Activated CD8-positive, alpha-beta memory T cell treated with anti-CD3 and anti-CD28 coated beads, Interleukin-2, amount 10 ng/mL, durations not matched to agents 7 days and 5 days (primary cell): Measurements from ENCODE around the gene PPP1R3G. TPM values are rescaled to one million over a fixed set of nuclear protein-coding genes. Genes with fewer than 3 reads are reported as not detected.

Source experiments
- ATAC-seq: fragments of 150-1000 bp; cut with Tn5 transposase; one replicate; pipeline ENCODE4 v1.10.0; 2021; ENCODE audit warnings: moderate library complexity
- CTCF ChIA-PET: fragments of 350-600 bp; sonication (Branson Sonifier 250); formaldehyde crosslinking; loops from one replicate; lab custom pipeline; 2021; ENCODE audit warnings: antibody characterized with exemption; lab: Charles Lee
- DNase-seq: peaks from one replicate; pipeline ENCODE4 v3.0.0-alpha.2; 2020
- H3K27ac Mint-ChIP-seq: one replicate; pipeline ENCODE4 v1.8.0; 2021; ENCODE audit warnings: mild to moderate bottlenecking, mixed read lengths
- H3K27me3 Mint-ChIP-seq: one replicate; pipeline ENCODE4 v1.8.0; 2021; ENCODE audit warnings: mixed read lengths
- H3K36me3 Mint-ChIP-seq: one replicate; pipeline ENCODE4 v1.8.0; 2021; ENCODE audit warnings: mild to moderate bottlenecking, mixed read lengths
- H3K4me1 Mint-ChIP-seq: one replicate; pipeline ENCODE4 v1.8.0; 2021; ENCODE audit warnings: mixed read lengths
- H3K4me3 Mint-ChIP-seq: one replicate; pipeline ENCODE4 v1.8.0; 2021; ENCODE audit warnings: mild to moderate bottlenecking, moderate library complexity, mixed read lengths
- H3K9me3 Mint-ChIP-seq: one replicate; pipeline ENCODE4 v1.8.0; 2022; ENCODE audit warnings: low read depth, mixed read lengths
- total RNA-seq, 2 experiments: library from RNA; stranded (reverse); gene quantifications; one replicate each; pipeline ENCODE4 v1.2.3, GENCODE V29; 2021

PPP1R3G gene
- total RNA-seq, 2 experiments from 2014 or later = not detected

- CTCF ChIA-PET = no interaction called here
- peaks cover 54% of the 10 kb centered on the region for H3K27me3 Mint-ChIP-seq
- no peak for DNase-seq
- peaks cover under 1% of the 10 kb centered on the region for H3K4me1 Mint-ChIP-seq
- H3K36me3 Mint-ChIP-seq = no peaks in the 10 kb centered on the region
- H3K4me3 Mint-ChIP-seq = no peak overlapping the region
- ATAC-seq = no peak
- H3K9me3 Mint-ChIP-seq = no peaks in the 10 kb centered on the region
- no peak overlapping the region for H3K27ac Mint-ChIP-seq
Measured at GRCh38 chr6:5091210-5092069, 6.3 kb downstream of the PPP1R3G start.

- CTCF ChIA-PET = no interaction called here
- no peak for ATAC-seq
Measured at GRCh38 chr6:5093231-5094015, 8.3 kb downstream of the PPP1R3G start.

GRCh38 chr6:5094327-5094726, 9.2 kb downstream of the PPP1R3G start:
- Mint-ChIP-seq H3K4me3 (no peak overlapping the region), H3K9me3 (no peaks in the 10 kb centered on the region), H3K27ac (no peak overlapping the region), H3K36me3 (no peaks in the 10 kb centered on the region), H3K4me1 (no peaks in the 10 kb centered on the region), H3K27me3 (peaks cover 36% of the 10 kb centered on the region)
- CTCF ChIA-PET = no interaction called here
- DNase-seq (no peak), ATAC-seq (no peak)

More at GRCh38 chr6:5093231-5094015, 8.3 kb downstream of the PPP1R3G start:
- H3K27me3 Mint-ChIP-seq = peaks cover 41% of the 10 kb centered on the region
- H3K4me1 Mint-ChIP-seq = no peaks in the 10 kb centered on the region
- no peak overlapping the region for H3K27ac Mint-ChIP-seq
- no peaks in the 10 kb centered on the region for H3K9me3 Mint-ChIP-seq
- no peaks in the 10 kb centered on the region for H3K36me3 Mint-ChIP-seq
- H3K4me3 Mint-ChIP-seq = no peak overlapping the region
- DNase-seq = no peak

GRCh38 chr6:5095236-5095635, 10.1 kb downstream of the PPP1R3G start:
- DNase-seq (no peak), ATAC-seq (no peak)
- H3K36me3 Mint-ChIP-seq = no peaks in the 10 kb centered on the region
- no peaks in the 10 kb centered on the region for H3K9me3 Mint-ChIP-seq
- H3K4me3 Mint-ChIP-seq = no peak overlapping the region
- peaks cover 28% of the 10 kb centered on the region for H3K27me3 Mint-ChIP-seq
- CTCF ChIA-PET = interaction anchor here (0.9 kb wide), 1 partner anchor 19 kb away, joined by 3 read pairs; no protein-coding TSS in a partner anchor
- no peak overlapping the region for H3K27ac Mint-ChIP-seq
- H3K4me1 Mint-ChIP-seq = no peaks in the 10 kb centered on the region

GRCh38 chr6:5096482-5096881, 11.3 kb downstream of the PPP1R3G start:
- no peaks in the 10 kb centered on the region for H3K4me1 Mint-ChIP-seq
- ATAC-seq = no peak

GRCh38 chr6:5098501-5099270, 13.5 kb downstream of the PPP1R3G start:
- peaks cover 3% of the 10 kb centered on the region for H3K27me3 Mint-ChIP-seq
- ATAC-seq = no peak
- H3K36me3 Mint-ChIP-seq = no peaks in the 10 kb centered on the region
- no peak overlapping the region for H3K4me3 Mint-ChIP-seq
- DNase-seq = no peak
- H3K27ac Mint-ChIP-seq = no peak overlapping the region
- H3K4me1 Mint-ChIP-seq = no peaks in the 10 kb centered on the region
- H3K9me3 Mint-ChIP-seq = no peaks in the 10 kb centered on the region
- CTCF ChIA-PET = no interaction called here

More at GRCh38 chr6:5096482-5096881, 11.3 kb downstream of the PPP1R3G start:
- H3K36me3 Mint-ChIP-seq = no peaks in the 10 kb centered on the region
- no peak overlapping the region for H3K4me3 Mint-ChIP-seq
- no peak for DNase-seq
- H3K27ac Mint-ChIP-seq = no peak overlapping the region
- no peaks in the 10 kb centered on the region for H3K9me3 Mint-ChIP-seq
- H3K27me3 Mint-ChIP-seq = peaks cover 17% of the 10 kb centered on the region
- CTCF ChIA-PET = no interaction called here

- no peaks in the 10 kb centered on the region for H3K36me3 Mint-ChIP-seq
- CTCF ChIA-PET = no interaction called here
- H3K27ac Mint-ChIP-seq = no peak overlapping the region
- no peaks in the 10 kb centered on the region for H3K27me3 Mint-ChIP-seq
- H3K4me1 Mint-ChIP-seq = no peaks in the 10 kb centered on the region
- H3K4me3 Mint-ChIP-seq = no peak overlapping the region
- H3K9me3 Mint-ChIP-seq = no peaks in the 10 kb centered on the region
- no peak for DNase-seq
- ATAC-seq = no peak
Measured at GRCh38 chr6:5099537-5099936, 14.4 kb downstream of the PPP1R3G start.

GRCh38 chr6:5100806-5101205, 15.7 kb downstream of the PPP1R3G start:
- Mint-ChIP-seq H3K4me3 (no peak overlapping the region), H3K27me3 (no peaks in the 10 kb centered on the region), H3K36me3 (no peaks in the 10 kb centered on the region), H3K4me1 (no peaks in the 10 kb centered on the region), H3K9me3 (no peaks in the 10 kb centered on the region), H3K27ac (no peak overlapping the region)
- CTCF ChIA-PET = interaction anchor here (0.9 kb wide), 1 partner anchor 43 kb away, joined by 3 read pairs; no protein-coding TSS in a partner anchor
- no peak for ATAC-seq
- no peak for DNase-seq

GRCh38 chr6:5102267-5102970, 17.3 kb downstream of the PPP1R3G start:
- CTCF ChIA-PET = interaction anchor here (0.7 to 1.9 kb wide), 2 partner anchors 200 to 344 kb away, joined by 3 to 4 read pairs; no protein-coding TSS in a partner anchor
- Mint-ChIP-seq H3K4me3 (no peak overlapping the region), H3K4me1 (no peaks in the 10 kb centered on the region), H3K36me3 (no peaks in the 10 kb centered on the region), H3K9me3 (no peaks in the 10 kb centered on the region), H3K27ac (no peak overlapping the region), H3K27me3 (no peaks in the 10 kb centered on the region)
- ATAC-seq = no peak
- no peak for DNase-seq

GRCh38 chr6:5103250-5103649, 18.1 kb downstream of the PPP1R3G start:
- CTCF ChIA-PET = interaction anchor here (1.0 to 1.9 kb wide), 2 partner anchors 159 to 200 kb away, joined by 3 to 4 read pairs; no protein-coding TSS in a partner anchor
- no peaks in the 10 kb centered on the region for H3K27me3 Mint-ChIP-seq
- H3K4me1 Mint-ChIP-seq = no peaks in the 10 kb centered on the region
- no peak for ATAC-seq
- no peak overlapping the region for H3K4me3 Mint-ChIP-seq
- H3K9me3 Mint-ChIP-seq = no peaks in the 10 kb centered on the region
- no peak overlapping the region for H3K27ac Mint-ChIP-seq
- H3K36me3 Mint-ChIP-seq = no peaks in the 10 kb centered on the region
- DNase-seq = no peak

- H3K27me3 Mint-ChIP-seq = no peaks in the 10 kb centered on the region
- CTCF ChIA-PET = no interaction called here
- no peaks in the 10 kb centered on the region for H3K36me3 Mint-ChIP-seq
- H3K4me1 Mint-ChIP-seq = no peaks in the 10 kb centered on the region
- H3K4me3 Mint-ChIP-seq = no peak overlapping the region
- DNase-seq (no peak), ATAC-seq (no peak)
- H3K9me3 Mint-ChIP-seq = no peaks in the 10 kb centered on the region
- no peak overlapping the region for H3K27ac Mint-ChIP-seq
Measured at GRCh38 chr6:5104667-5105066, 19.5 kb downstream of the PPP1R3G start.

GRCh38 chr6:5105146-5105545, 20.0 kb downstream of the PPP1R3G start:
- no peaks in the 10 kb centered on the region for H3K9me3 Mint-ChIP-seq
- H3K4me3 Mint-ChIP-seq = no peak overlapping the region
- no peaks in the 10 kb centered on the region for H3K4me1 Mint-ChIP-seq
- H3K27ac Mint-ChIP-seq = no peak overlapping the region
- no peak for DNase-seq
- H3K36me3 Mint-ChIP-seq = no peaks in the 10 kb centered on the region
- no peak for ATAC-seq
- H3K27me3 Mint-ChIP-seq = no peaks in the 10 kb centered on the region
- CTCF ChIA-PET = no interaction called here
